H54 (cell line): ENCODE data around the gene POU2F1.

Experiments used
- DNase-seq: peaks from one replicate; pipeline ENCODE4 v3.0.0; 2011; ENCODE audit warnings: low spot score, mixed read lengths; ENCODE audit not compliant: insufficient read length
- FAIRE-seq: peaks from 3 replicates; lab custom pipeline; 2011; peaks lifted over from hg19 to GRCh38; lab: Jason Lieb, UNC
- POLR2A ChIP-seq: IDR thresholded peaks from 2 replicates; pipeline ENCODE4 v1.6.1; 2011; ENCODE audit warnings: low read depth, mild to moderate bottlenecking, low read length

The POU2F1 gene

DNA sequence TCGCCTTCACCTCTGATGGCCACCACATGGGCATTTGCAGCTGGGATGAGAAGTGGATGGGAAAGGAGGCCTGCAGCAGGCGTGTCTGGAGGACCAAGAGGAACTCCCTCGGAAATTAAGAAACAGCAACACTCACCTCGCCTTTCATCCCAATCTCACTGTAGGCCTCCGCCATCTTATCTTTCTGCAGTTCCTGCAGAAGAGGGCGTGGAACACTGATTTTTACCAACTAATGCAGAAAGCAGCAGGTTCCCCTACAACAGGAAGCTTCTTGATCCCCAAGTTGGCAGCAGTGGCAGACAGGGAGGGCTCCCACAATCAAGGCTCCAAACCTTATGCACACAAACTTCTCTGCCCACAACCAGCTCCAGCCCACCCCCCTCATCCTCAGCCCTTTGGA lies 213.2 kb downstream of the POU2F1 start:
- TF ChIP-seq POLR2A, result no peak
- FAIRE-seq (no peak), DNase-seq (no peak)

DNA sequence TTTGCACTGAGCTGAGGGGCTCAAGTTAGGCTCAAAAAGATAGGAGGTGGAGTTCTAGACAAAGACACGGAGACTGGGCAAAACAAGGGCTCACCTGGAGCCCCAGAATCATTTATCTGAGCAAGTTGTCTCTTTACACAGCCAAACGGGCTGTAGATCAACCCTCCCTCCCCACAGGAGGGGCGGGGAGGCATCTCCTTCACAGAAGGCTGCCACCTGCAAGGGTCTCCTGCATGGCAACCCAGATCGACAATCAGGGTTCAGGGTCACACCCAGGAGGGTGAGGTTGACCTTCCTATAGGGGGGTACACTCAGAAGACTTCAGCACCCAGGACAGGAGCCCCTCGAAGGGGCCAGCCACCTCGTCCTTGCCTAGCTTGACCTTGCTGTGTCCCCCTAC lies 213.6 kb downstream of the POU2F1 start:
- TF ChIP-seq POLR2A, result no peak
- DNase-seq (no peak), FAIRE-seq (no peak)

DNA sequence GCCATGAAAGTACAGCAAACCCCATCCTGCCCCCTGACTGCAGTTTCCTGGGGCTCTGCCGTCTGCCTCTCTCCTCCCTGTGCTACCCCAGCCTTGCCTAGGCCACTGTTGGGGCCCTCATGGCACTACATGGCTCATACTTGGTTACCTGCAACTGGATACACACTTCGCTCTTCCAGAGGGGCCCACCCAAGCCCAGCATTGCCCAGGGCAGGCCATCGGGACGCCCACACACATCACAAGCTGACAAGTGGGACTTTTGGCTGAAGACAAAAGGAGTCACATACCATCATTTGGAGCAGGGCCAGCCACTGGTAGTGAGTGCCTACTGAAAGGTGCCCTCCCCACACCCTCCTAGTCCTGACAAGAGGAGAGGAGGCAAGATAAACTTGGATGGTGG lies 214.8 kb downstream of the POU2F1 start:
- DNase-seq (no peak), FAIRE-seq (no peak)
- no peak for TF ChIP-seq POLR2A

DNA sequence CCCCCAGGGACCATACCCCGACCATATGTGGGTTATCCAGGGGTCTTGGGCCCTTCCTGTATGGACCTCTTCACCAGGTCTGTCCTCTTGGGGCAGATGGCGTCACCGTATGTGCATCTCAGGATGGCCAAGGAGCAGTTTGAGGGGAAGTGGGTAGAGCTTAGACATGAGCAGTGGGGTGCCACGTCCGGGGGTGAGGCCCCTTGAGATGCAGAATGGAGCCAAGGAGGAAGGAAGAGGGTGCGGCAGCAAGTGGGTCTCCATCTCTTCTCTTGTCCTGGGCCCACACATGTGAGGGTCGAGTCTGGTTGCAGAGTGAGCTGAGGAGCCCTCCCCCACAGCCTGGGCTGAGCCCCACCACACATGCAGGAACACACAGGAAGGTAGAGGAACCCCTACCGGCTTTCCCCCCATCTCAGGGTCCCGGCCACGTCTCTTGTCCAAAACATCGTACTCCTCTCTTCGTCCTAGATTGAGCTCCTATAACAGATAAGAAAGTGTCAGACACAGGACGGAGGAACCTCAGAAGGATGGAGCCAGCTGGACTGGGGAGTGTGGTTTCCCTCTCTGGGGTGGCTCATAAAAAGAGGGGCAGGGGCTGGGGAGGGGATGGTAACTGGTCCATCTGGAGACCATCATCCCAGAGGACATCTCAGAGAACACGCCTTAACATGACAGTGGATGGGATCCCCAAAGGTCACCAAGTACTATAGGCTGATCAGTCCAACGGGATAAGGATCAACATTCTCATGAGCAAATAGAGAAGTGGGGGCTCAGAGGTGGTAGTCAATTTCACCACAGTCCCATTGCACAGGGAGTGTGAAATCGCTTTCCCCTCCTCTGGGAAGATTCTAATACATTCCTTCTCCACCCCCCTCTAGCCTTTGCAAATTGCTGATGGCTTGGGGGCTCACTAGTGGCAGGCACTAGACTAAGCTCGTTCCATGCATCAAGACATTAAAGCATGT lies 217.8 kb downstream of the POU2F1 start:
- no peak for DNase-seq
- FAIRE-seq, result no peak
- no peak for TF ChIP-seq POLR2A

DNA sequence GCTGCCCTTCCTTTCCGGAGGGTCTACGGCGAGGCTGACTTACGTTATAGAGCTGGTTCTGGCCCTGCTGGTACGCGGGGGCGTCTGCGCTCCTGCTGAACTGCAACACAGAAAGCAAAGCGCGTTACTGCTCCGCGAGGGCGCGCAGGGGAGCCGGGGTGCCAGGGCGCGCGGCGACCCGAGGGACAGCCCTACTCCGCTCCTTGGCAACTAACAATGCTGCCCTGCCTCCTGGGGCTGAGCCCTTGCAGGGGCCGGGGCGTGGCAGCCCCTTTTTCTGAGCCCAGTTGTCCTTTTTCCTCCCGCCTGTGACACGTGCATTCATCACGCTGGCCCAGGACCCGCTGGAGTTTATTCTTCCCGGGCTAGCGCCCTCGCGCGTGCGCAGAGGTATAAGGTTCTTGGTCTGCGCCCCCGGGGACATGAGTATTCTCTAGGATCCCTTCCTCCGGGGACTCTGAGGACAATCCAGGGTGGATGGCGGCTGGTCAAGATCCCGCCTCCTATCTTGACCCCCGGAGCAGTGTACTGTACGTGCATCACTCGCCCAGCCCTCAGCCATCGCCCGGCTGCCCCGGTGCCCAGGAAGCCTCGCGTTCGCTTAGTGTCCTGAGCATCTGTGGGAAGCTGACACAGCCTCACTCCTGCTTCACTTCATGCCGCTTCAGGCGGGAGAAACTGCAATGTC lies 218.8 kb downstream of the POU2F1 start:
- DNase-seq (no peak), FAIRE-seq (no peak)
- no peak for TF ChIP-seq POLR2A

DNA sequence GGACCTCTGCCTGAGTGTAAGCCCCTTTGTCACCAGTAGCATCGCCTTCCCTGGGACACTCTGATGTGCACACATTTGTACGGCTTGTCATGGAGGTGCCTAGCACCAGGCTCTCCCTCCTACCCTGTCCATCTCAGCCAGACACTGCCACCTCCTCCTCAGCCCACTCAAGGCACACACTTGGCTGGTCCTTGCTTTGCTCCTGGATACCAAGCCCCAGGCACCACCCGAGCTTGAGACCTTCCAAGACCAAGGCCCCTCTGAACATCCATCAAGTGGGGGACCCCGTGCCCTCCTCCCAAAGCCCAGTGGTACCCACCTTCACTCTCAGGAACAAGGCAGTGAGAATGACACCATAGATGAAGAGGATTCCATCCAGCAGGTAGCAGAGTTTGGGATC lies 219.7 kb downstream of the POU2F1 start:
- TF ChIP-seq POLR2A, result no peak
- no peak for DNase-seq
- FAIRE-seq, result no peak

DNA sequence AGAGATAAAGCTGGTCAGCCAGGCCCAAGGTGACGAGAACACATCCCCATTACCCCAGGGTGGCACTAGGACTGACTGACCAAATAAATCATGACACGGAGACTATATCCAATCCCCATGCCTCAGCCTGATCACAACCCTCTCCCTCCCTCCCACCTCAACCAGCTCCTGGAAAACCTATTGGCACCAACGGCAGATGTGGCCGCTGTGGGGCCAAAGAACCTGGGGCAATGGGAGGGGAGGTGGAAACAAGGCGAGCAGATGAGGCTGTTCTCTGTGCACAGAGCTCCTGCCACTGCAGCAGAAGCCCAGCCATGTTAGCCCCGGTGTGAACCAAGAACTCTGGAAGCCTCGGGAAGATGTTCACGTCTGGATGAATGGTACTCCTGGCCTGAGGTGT lies 220.1 kb downstream of the POU2F1 start:
- DNase-seq, result no peak
- no peak for TF ChIP-seq POLR2A
- no peak for FAIRE-seq

DNA sequence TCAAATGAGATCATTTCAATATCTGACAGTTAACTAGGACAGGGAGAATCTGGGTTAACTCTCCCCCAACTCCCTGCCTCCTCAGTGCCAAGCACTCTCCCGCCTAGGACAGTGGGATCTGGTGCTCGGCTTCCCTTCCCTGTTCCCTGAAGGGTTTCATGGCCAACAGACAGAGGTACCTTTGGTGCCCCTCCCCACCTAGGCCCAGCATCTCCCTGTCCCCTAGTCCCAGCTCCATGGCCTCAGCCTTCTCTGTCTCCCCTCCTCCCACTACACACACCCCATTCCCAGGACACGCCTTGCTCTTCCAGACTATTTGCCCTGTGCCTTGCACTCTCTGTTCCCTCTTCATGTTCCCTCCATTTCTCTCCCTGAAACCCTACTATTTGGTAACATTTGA lies 220.5 kb downstream of the POU2F1 start:
- no peak for TF ChIP-seq POLR2A
- DNase-seq (no peak), FAIRE-seq (no peak)

DNA sequence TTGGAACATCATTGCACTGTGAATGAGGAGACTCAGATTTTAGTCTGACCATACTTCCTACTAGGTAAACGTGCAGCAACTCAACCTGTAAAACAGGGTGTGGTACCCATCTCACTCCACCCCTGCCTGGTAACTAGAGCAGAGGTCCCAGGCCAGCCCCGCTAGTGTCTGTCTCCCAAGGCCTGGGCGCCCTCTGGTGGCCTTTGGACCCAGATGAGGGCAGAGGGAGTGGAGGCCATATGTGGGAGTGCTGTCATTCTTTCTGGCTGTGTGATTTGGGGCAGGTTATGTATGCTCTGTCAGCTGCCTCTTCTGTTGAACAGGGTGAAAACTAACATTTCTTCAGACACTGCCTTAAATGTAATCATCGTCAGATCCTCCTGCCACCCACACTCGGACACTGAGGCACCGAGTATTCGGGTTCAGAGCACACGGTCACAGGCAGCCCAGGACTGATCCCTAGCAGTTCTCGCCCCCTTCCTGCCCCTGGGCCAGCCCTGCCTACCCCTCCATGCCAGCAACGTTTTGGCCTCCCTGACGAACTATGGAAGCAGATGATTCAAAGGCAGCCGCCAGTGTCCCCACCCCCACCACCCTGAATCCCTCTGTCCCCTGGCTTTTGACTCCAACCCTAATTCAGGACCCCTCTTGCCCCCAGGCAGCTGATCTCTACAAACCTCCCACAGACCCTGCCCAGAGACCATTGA lies 221.6 kb downstream of the POU2F1 start:
- FAIRE-seq, result no peak
- peak; percentile 83 for DNase-seq
- no peak for TF ChIP-seq POLR2A

DNA sequence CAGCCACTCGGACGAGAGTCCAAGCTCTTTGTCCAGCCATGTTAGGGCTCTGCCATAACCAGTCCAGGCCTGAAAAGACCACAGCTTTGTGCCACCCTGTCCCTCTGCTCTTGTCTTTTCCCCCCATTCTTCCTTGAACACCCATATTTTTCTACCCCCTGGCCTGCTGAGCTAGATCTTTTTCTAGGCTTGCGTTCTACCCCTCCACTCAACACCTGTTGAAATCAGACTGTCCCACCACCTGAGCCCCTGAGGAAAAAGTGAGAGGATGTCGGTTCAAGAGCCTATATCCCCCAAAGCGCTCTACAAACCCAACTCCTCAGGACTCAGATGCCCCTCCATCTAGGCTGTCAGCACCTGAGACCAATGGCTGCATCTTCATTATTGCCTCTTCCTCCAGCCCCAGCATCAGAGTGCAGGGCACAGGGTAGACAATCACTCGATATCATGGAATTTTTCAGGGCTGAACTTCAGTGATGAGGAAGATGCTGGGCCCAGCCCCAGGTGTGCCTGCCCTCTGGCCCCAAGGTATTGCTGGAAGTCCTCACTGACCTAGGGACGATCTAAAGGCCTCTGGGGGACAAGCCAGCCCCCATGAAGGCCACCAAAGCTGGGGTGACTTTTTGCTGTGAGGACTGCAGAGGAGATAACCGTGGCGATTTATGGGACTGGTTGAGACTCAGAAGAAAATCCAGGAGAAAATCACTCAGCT lies 222.3 kb downstream of the POU2F1 start:
- DNase-seq, result no peak
- TF ChIP-seq POLR2A, result no peak
- no peak for FAIRE-seq

DNA sequence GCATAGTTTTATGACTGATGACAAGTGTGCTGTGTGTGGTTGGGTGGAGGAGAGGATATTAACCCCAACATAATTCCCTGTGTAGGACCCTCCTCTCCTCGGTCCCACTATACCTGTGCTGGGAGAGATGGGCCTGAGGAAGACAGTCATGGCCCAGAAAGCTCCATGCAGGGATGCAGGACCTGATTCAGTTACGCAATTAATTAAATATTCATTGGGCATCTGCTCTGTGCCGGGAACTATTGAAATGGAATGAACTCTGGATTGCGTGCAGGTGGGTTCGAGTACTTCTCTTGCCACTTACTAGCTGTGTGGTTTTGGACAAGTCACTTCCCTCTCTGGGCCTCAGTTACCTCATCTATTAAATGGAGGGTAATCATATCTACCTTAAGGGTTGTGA lies 223.1 kb downstream of the POU2F1 start:
- no peak for TF ChIP-seq POLR2A
- FAIRE-seq, result no peak
- no peak for DNase-seq

DNA sequence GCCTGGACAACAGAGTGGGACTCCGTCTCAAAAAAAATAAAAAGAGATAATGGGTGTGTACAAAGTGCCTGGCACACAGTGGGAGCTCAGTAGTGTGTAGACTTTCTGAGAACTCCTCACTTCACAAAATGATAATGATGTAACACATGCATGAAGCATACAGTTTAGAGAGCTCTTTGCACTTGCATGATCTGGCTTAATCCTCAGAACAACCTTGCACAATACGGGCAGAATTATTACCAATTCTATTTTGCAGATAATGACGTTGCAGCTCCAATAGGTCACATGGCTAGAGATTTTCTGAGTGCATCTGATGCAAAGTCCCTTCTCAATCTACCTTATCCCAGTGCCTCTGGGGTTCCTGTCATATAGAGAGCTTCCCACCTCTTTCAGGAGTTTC lies 226.3 kb downstream of the POU2F1 start:
- no peak for DNase-seq
- FAIRE-seq, result no peak
- no peak for TF ChIP-seq POLR2A

DNA sequence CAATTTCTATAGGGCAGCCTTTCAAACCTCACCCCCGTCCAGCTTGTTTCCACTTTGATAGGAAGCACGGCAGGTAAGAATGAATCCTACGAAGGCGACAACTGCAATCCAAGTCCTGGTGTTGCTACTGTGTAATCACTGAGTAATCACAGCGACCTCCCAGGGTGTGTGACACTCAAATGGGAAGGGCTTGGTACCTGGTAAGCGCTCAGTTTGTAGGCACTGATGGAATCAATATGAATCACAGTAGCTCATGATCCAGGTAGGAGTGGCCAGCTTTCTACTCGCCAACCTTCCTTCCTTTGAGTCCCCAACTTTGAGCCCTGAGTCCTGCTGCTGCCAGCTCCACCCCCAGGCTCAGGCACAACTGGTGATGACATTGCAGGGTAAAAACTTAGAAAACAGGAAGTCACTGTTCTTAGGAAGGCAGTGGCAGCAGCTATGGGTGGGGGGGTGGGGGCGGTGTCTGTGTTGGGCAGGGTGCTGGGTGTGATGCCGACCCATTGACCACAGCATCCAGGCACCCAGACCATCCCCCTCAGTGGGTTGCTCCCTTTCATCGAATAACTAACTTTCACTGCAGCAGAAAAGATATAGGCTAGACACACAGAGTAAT lies 226.9 kb downstream of the POU2F1 start:
- TF ChIP-seq POLR2A, result no peak
- FAIRE-seq, result peak; percentile 60
- peak; percentile 67 for DNase-seq

DNA sequence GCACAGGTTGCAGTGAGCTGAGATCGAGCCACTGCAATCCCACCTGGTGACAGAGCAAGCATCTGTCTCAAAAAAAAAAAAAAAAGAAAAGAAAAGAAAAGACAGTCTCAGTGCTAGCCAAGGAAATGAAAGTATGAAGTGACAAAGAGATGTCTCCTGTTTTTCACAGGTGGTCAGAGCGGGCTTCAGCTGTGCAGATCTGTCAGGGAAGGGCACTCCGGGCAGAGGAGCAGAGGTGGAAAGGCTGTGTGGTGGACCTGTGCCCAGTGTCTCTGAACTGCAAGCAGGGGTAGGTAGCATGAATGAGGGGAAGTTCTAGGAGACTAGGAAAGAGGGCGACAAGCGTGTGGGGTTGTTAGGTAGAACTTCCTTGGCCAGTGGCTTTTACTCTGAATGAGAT lies 230.2 kb downstream of the POU2F1 start:
- FAIRE-seq, result no peak
- no peak for TF ChIP-seq POLR2A
- DNase-seq, result no peak
